SK-N-SH treated with all-trans-retinoic acid at 6 μM for 48 hours (cell line): ENCODE data around the gene PTPRF.

ENCODE experiments used
- ARNTL ChIP-seq: fragments of 450-650 bp; formaldehyde crosslinking; IDR thresholded peaks from 2 replicates; pipeline ENCODE4 v1.5.0; 2020; ENCODE audit warnings: low read depth, mild to moderate bottlenecking, moderate library complexity, borderline replicate concordance
- CSDC2 ChIP-seq: fragments of 250-450 bp; sonication (Bioruptor Pico); IDR thresholded peaks from 2 replicates; pipeline ENCODE4 v1.5.0; 2020; ENCODE audit warnings: mild to moderate bottlenecking, moderate library complexity
- OSR1 ChIP-seq: fragments of 250-450 bp; sonication (Bioruptor Pico); IDR thresholded peaks from 2 replicates; pipeline ENCODE4 v1.8.0; 2022; ENCODE audit warnings: moderate library complexity, mild to moderate bottlenecking, inconsistent platforms
- RARB ChIP-seq: fragments of 250-450 bp; sonication (Bioruptor Pico); IDR thresholded peaks from 2 replicates; pipeline ENCODE4 v1.8.0; 2021; ENCODE audit warnings: mild to moderate bottlenecking, moderate library complexity
- SNAI2 ChIP-seq: fragments of 250-450 bp; sonication (Bioruptor Pico); IDR thresholded peaks from 2 replicates; pipeline ENCODE4 v1.5.0; 2020; ENCODE audit warnings: mild to moderate bottlenecking, moderate library complexity
- TCF4 ChIP-seq: fragments of 250-450 bp; sonication (Bioruptor Pico); IDR thresholded peaks from 2 replicates; pipeline ENCODE4 v1.8.0; 2021; ENCODE audit warnings: mild to moderate bottlenecking, moderate library complexity, borderline replicate concordance
- ZFP3 ChIP-seq: fragments of 250-450 bp; sonication (Bioruptor Pico); IDR thresholded peaks from 2 replicates; pipeline ENCODE4 v1.5.0; 2020; ENCODE audit warnings: mild to moderate bottlenecking, moderate library complexity
- ZFP30 ChIP-seq: fragments of 450-650 bp; formaldehyde crosslinking; IDR thresholded peaks from 2 replicates; pipeline ENCODE4 v1.5.0; 2022; ENCODE audit warnings: mild to moderate bottlenecking, moderate library complexity
- ZNF565 ChIP-seq: fragments of 450-650 bp; formaldehyde crosslinking; conservative IDR thresholded peaks from 2 replicates; pipeline ENCODE4 v1.5.0; 2020; ENCODE audit warnings: low read depth, mild to moderate bottlenecking, moderate library complexity
- ZNF70 ChIP-seq: fragments of 450-650 bp; formaldehyde crosslinking; IDR thresholded peaks from 2 replicates; pipeline ENCODE4 v1.5.0; 2020; ENCODE audit warnings: mild to moderate bottlenecking, moderate library complexity
- TF ChIP-seq, protein P1 (sequence below): fragments of 250-450 bp; sonication (Bioruptor Pico); IDR thresholded peaks from 2 replicates; pipeline ENCODE4 v1.8.0; 2020; ENCODE audit warnings: mild to moderate bottlenecking, moderate library complexity, borderline replicate concordance
- TF ChIP-seq, protein P2 (sequence below): fragments of 250-450 bp; sonication (Bioruptor Pico); IDR thresholded peaks from 2 replicates; pipeline ENCODE4 v1.5.1; 2021; ENCODE audit warnings: mild to moderate bottlenecking, moderate library complexity
- TF ChIP-seq, protein P3 (sequence below): fragments of 250-450 bp; sonication (Bioruptor Pico); IDR thresholded peaks from 2 replicates; pipeline ENCODE4 v1.5.1; 2020; ENCODE audit warnings: low read depth, mild to moderate bottlenecking, moderate library complexity
- TF ChIP-seq, protein P4 (sequence below): fragments of 250-450 bp; sonication (Bioruptor Pico); IDR thresholded peaks from 2 replicates; pipeline ENCODE4 v1.8.0; 2021; ENCODE audit warnings: low read depth, mild to moderate bottlenecking, moderate library complexity, borderline replicate concordance

DNA sequence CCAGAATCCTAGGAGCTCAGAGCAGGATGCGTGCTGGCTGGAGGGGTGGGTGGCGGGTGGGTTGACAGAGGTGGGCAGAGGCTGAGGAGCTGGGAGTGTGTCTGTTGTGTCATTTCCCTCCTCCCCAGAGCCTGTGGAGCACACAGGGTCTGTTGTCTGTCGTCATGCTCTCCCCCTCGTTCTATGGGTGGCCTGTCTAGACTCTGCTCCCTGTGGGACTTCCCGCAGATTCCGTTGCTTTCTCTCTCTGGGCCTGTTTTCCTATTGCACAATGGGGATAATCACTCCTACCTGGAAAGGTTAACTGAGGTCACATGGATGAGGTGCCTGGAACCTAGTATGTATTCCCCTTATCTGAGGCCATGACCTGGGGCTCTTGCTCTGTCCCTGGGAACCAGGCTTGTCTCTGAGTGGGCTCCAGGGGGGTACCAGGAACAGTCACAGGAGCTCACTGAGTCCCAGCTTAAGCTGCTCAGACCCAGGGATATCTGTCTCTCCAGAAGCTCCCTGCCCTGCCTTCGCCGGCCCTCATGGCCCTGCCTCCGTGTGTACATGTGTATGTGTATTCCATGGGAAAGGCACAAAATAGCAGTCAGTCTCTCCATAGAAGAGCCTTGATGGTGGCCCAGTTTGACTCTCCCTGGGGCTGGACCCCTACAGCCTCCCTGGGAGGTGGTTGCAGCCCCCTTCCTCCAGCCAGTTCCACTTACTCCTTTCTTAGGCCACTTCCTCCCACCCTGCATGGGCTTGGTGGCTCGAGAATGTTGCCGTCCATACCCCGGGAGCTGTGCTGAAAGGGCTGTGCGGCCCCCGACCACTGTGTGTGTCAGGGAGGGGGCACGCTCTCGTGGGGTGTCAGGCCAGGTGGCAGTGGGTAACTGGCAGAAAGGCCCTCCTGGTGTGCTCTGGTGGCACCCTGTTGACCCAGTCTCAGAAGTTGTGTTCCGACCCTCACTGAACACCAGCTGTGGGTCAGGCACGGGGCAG, 17.9 kb downstream of the PTPRF start:
- TF ChIP-seq, protein P1, sequence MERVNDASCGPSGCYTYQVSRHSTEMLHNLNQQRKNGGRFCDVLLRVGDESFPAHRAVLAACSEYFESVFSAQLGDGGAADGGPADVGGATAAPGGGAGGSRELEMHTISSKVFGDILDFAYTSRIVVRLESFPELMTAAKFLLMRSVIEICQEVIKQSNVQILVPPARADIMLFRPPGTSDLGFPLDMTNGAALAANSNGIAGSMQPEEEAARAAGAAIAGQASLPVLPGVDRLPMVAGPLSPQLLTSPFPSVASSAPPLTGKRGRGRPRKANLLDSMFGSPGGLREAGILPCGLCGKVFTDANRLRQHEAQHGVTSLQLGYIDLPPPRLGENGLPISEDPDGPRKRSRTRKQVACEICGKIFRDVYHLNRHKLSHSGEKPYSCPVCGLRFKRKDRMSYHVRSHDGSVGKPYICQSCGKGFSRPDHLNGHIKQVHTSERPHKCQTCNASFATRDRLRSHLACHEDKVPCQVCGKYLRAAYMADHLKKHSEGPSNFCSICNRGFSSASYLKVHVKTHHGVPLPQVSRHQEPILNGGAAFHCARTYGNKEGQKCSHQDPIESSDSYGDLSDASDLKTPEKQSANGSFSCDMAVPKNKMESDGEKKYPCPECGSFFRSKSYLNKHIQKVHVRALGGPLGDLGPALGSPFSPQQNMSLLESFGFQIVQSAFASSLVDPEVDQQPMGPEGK (CRISPR knock-in tag) = no peak
- TF ChIP-seq SNAI2 (no peak), ZFP3 (CRISPR knock-in tag) (no peak), TCF4 (no peak), RARB (CRISPR knock-in tag) (no peak), ZNF565 (CRISPR knock-in tag) (no peak), OSR1 (no peak), ZNF70 (CRISPR knock-in tag) (no peak), ARNTL (CRISPR knock-in tag) (no peak), CSDC2 (no peak), ZFP30 (no peak)
- TF ChIP-seq, protein P2, sequence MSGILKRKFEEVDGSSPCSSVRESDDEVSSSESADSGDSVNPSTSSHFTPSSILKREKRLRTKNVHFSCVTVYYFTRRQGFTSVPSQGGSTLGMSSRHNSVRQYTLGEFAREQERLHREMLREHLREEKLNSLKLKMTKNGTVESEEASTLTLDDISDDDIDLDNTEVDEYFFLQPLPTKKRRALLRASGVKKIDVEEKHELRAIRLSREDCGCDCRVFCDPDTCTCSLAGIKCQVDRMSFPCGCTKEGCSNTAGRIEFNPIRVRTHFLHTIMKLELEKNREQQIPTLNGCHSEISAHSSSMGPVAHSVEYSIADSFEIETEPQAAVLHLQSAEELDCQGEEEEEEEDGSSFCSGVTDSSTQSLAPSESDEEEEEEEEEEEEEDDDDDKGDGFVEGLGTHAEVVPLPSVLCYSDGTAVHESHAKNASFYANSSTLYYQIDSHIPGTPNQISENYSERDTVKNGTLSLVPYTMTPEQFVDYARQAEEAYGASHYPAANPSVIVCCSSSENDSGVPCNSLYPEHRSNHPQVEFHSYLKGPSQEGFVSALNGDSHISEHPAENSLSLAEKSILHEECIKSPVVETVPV (CRISPR knock-in tag) = no peak
- TF ChIP-seq, protein P3, sequence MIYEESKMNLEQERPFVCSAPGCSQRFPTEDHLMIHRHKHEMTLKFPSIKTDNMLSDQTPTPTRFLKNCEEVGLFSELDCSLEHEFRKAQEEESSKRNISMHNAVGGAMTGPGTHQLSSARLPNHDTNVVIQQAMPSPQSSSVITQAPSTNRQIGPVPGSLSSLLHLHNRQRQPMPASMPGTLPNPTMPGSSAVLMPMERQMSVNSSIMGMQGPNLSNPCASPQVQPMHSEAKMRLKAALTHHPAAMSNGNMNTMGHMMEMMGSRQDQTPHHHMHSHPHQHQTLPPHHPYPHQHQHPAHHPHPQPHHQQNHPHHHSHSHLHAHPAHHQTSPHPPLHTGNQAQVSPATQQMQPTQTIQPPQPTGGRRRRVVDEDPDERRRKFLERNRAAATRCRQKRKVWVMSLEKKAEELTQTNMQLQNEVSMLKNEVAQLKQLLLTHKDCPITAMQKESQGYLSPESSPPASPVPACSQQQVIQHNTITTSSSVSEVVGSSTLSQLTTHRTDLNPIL (CRISPR knock-in tag) = no peak
- TF ChIP-seq, protein P4, sequence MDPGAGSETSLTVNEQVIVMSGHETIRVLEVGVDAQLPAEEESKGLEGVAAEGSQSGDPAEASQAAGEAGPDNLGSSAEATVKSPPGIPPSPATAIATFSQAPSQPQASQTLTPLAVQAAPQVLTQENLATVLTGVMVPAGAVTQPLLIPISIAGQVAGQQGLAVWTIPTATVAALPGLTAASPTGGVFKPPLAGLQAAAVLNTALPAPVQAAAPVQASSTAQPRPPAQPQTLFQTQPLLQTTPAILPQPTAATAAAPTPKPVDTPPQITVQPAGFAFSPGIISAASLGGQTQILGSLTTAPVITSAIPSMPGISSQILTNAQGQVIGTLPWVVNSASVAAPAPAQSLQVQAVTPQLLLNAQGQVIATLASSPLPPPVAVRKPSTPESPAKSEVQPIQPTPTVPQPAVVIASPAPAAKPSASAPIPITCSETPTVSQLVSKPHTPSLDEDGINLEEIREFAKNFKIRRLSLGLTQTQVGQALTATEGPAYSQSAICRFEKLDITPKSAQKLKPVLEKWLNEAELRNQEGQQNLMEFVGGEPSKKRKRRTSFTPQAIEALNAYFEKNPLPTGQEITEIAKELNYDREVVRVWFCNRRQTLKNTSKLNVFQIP = no peak
